GM10847 (cell line): ENCODE data around the gene ADNP2.

Experiments
- POLR2A ChIP-seq: IDR thresholded peaks from 2 replicates; pipeline ENCODE4 v1.6.1; 2011; ENCODE audit not compliant: insufficient read length; ENCODE audit errors: extremely low read depth

The ADNP2 gene

GRCh38 chr18:80108739-80109675, at the start of gene ADNP2:
TSS of gene ADNP2 (plus strand) at chr18:80109262. CDS start at chr18:80117543, 8,281 bp downstream.
- peak; percentile 60 for TF ChIP-seq POLR2A

- TF ChIP-seq POLR2A = no peak
Measured at GRCh38 chr18:80059945-80060344, 49.1 kb upstream of the ADNP2 start.

- TF ChIP-seq POLR2A = no peak
Measured at GRCh38 chr18:80065705-80066104, 43.4 kb upstream of the ADNP2 start.

GRCh38 chr18:80067321-80067720, 41.7 kb upstream of the ADNP2 start:
- TF ChIP-seq POLR2A = no peak

GRCh38 chr18:80067897-80068296, 41.2 kb upstream of the ADNP2 start:
- TF ChIP-seq POLR2A = no peak

GRCh38 chr18:80068571-80069272, 40.3 kb upstream of the ADNP2 start:
- TF ChIP-seq POLR2A = no peak

- TF ChIP-seq POLR2A = no peak
Measured at GRCh38 chr18:80070825-80071224, 38.2 kb upstream of the ADNP2 start.

GRCh38 chr18:80074183-80074582, 34.9 kb upstream of the ADNP2 start:
- no peak for TF ChIP-seq POLR2A

GRCh38 chr18:80074697-80075096, 34.4 kb upstream of the ADNP2 start:
- no peak for TF ChIP-seq POLR2A

GRCh38 chr18:80075940-80076339, 33.1 kb upstream of the ADNP2 start:
- no peak for TF ChIP-seq POLR2A

GRCh38 chr18:80076379-80076778, 32.7 kb upstream of the ADNP2 start:
- TF ChIP-seq POLR2A = no peak

GRCh38 chr18:80077873-80078272, 31.2 kb upstream of the ADNP2 start:
- TF ChIP-seq POLR2A = no peak

- TF ChIP-seq POLR2A = no peak
Measured at GRCh38 chr18:80086281-80086680, 22.8 kb upstream of the ADNP2 start.

GRCh38 chr18:80088036-80088435, 21.0 kb upstream of the ADNP2 start:
- no peak for TF ChIP-seq POLR2A

- no peak for TF ChIP-seq POLR2A
Measured at GRCh38 chr18:80088823-80089222, 20.2 kb upstream of the ADNP2 start.

GRCh38 chr18:80095414-80095813, 13.6 kb upstream of the ADNP2 start:
- TF ChIP-seq POLR2A = no peak

- no peak for TF ChIP-seq POLR2A
Measured at GRCh38 chr18:80096032-80096565, 13.0 kb upstream of the ADNP2 start.

GRCh38 chr18:80097201-80097600, 11.9 kb upstream of the ADNP2 start:
- no peak for TF ChIP-seq POLR2A
